IMR-90 (cell line): ENCODE measurements around the gene NR5A2. TPM values are rescaled to one million over a fixed set of nuclear protein-coding genes. Genes with fewer than 3 reads are reported as not detected.

Experiments used
- ATAC-seq: fragments of 200-7000 bp; cut with Tn5 transposase; 2 replicates; pipeline ENCODE4 v1.9.1; 2020; ENCODE audit warnings: low read depth, mild to moderate bottlenecking, moderate library complexity
- BruUV-seq: library from RNA; stranded (reverse); fragments of 400-500 nt; replicated peaks from 2 replicates; lab custom pipeline; 2021; lab: Mats Ljungman, UMichigan
- CTCF ChIA-PET: fragments of 300-600 bp; formaldehyde crosslinking; extraction: SDS; loops from one replicate; lab custom pipeline; 2021; ENCODE audit warnings: antibody characterized with exemption; lab: Yijun Ruan, JAX
- POLR2A ChIA-PET: fragments of 300-600 bp; sonication (Branson Sonifier 250); formaldehyde crosslinking; loops from one replicate; lab custom pipeline; 2022; ENCODE audit warnings: antibody characterized with exemption; ENCODE audit not compliant: unreplicated experiment; lab: Charles Lee
- DNase-seq: peaks from one replicate; pipeline ENCODE4 v3.0.0; 2013
- H2AFZ ChIP-seq: replicated peaks from 2 replicates; pipeline ENCODE3; 2013; ENCODE audit warnings: low read length, mild to moderate bottlenecking; ENCODE audit not compliant: poor library complexity
- H2AK5ac ChIP-seq: 2 replicates; pipeline ENCODE4 v1.6.1; 2013; ENCODE audit warnings: low read depth, low read length, inconsistent platforms
- H2AK9ac ChIP-seq: replicated peaks from 2 replicates; pipeline ENCODE3; 2013; ENCODE audit warnings: mild to moderate bottlenecking, low read depth, low read length, moderate library complexity; ENCODE audit not compliant: poor library complexity
- H2BK120ac ChIP-seq: 2 replicates; pipeline ENCODE4 v1.6.1; 2013; ENCODE audit warnings: low read depth, low read length, inconsistent platforms
- H2BK15ac ChIP-seq: 3 replicates; pipeline ENCODE4 v1.6.1; 2013; ENCODE audit warnings: low read depth, low read length, inconsistent platforms
- H2BK20ac ChIP-seq: 2 replicates; pipeline ENCODE4 v1.6.1; 2013; ENCODE audit warnings: low read depth, mild to moderate bottlenecking, inconsistent platforms, low read length, moderate library complexity
- H2BK5ac ChIP-seq: 2 replicates; pipeline ENCODE4 v1.6.1; 2013; ENCODE audit warnings: mild to moderate bottlenecking, low read depth, low read length, inconsistent platforms; ENCODE audit not compliant: poor library complexity, severe bottlenecking
- H3K14ac ChIP-seq: replicated peaks from 2 replicates; pipeline ENCODE4 v1.6.1; 2013; ENCODE audit warnings: low read depth, low read length, inconsistent platforms
- H3K18ac ChIP-seq: 2 replicates; pipeline ENCODE4 v1.6.1; 2013; ENCODE audit warnings: low read depth, low read length, control low read depth
- H3K23ac ChIP-seq: 2 replicates; pipeline ENCODE4 v1.6.1; 2013; ENCODE audit warnings: low read depth, low read length, inconsistent platforms
- H3K27ac ChIP-seq: 2 replicates; pipeline ENCODE4 v1.5.1; 2013; ENCODE audit warnings: mild to moderate bottlenecking, control low read depth, low read length; ENCODE audit not compliant: insufficient read depth
- H3K27me3 ChIP-seq: 2 replicates; pipeline ENCODE4 v1.6.1; 2013; ENCODE audit warnings: low read length; ENCODE audit not compliant: control insufficient read depth, insufficient read depth
- H3K36me3 ChIP-seq: 2 replicates; pipeline ENCODE4 v1.6.1; 2013; ENCODE audit warnings: low read length, mixed read lengths; ENCODE audit not compliant: control insufficient read depth, insufficient read depth
- H3K4ac ChIP-seq: 2 replicates; pipeline ENCODE4 v1.6.1; 2013; ENCODE audit warnings: low read depth, low read length, inconsistent platforms
- H3K4me1 ChIP-seq: 2 replicates; pipeline ENCODE4 v1.6.1; 2013; ENCODE audit warnings: low read length, mixed read lengths; ENCODE audit not compliant: control insufficient read depth, insufficient read depth
- H3K4me2 ChIP-seq: 2 replicates; pipeline ENCODE4 v1.6.1; 2013; ENCODE audit warnings: low read depth, mild to moderate bottlenecking, control low read depth, low read length, moderate library complexity
- H3K4me3 ChIP-seq: 2 replicates; pipeline ENCODE4 v1.5.1; 2013; ENCODE audit warnings: low read depth, mild to moderate bottlenecking, control low read depth, low read length, moderate library complexity; ENCODE audit not compliant: insufficient read depth
- H3K56ac ChIP-seq: 2 replicates; pipeline ENCODE4 v1.6.1; 2013; ENCODE audit warnings: low read length, inconsistent platforms; ENCODE audit not compliant: insufficient read depth; ENCODE audit errors: extremely low read depth
- H3K79me1 ChIP-seq, 2 experiments: 2 replicates each; pipeline ENCODE4 v1.6.1; 2013; ENCODE audit warnings: low read length in 2 of 2, inconsistent platforms in 1 of 2, low read depth in 1 of 2
- H3K9ac ChIP-seq: 2 replicates; pipeline ENCODE4 v1.6.1; 2013; ENCODE audit warnings: low read depth, low read length, control low read depth
- H3K9me1 ChIP-seq: 2 replicates; pipeline ENCODE4 v1.6.1; 2013; ENCODE audit warnings: low read length, inconsistent platforms; ENCODE audit not compliant: insufficient read depth
- H3K9me3 ChIP-seq: 2 replicates; pipeline ENCODE4 v1.6.1; 2013; ENCODE audit warnings: low read length; ENCODE audit not compliant: control insufficient read depth, insufficient read depth
- H4K20me1 ChIP-seq: 2 replicates; pipeline ENCODE4 v1.6.1; 2013; ENCODE audit warnings: low read length, inconsistent platforms; ENCODE audit not compliant: insufficient read depth
- H4K5ac ChIP-seq: 2 replicates; pipeline ENCODE4 v1.6.1; 2013; ENCODE audit warnings: mild to moderate bottlenecking, low read depth, low read length, control low read depth
- H4K8ac ChIP-seq, 2 experiments: 2 replicates each; pipeline ENCODE4 v1.6.1; 2013; ENCODE audit warnings: low read depth in 2 of 2, low read length in 2 of 2, control low read depth in 1 of 2, inconsistent platforms in 1 of 2
- H4K91ac ChIP-seq: 2 replicates; pipeline ENCODE4 v1.6.1; 2013; ENCODE audit warnings: low read depth, low read length, inconsistent platforms; ENCODE audit not compliant: insufficient read depth
- BHLHE40 ChIP-seq: fragments of 150-350 bp; IDR thresholded peaks from 2 replicates; pipeline ENCODE4 v1.6.1; 2016; ENCODE audit warnings: mild to moderate bottlenecking, low read depth, low read length
- CHD1 ChIP-seq: IDR thresholded peaks from 2 replicates; pipeline ENCODE4 v1.6.1; 2012; ENCODE audit warnings: low read depth, low read length, improper control_type of control experiment
- ELK1 ChIP-seq: fragments of 150-350 bp; IDR thresholded peaks from 2 replicates; pipeline ENCODE4 v1.6.1; 2016; ENCODE audit warnings: low read depth, mild to moderate bottlenecking, low read length, moderate library complexity, borderline replicate concordance
- MAFK ChIP-seq: IDR thresholded peaks from 2 replicates; pipeline ENCODE4 v1.6.1; 2012; ENCODE audit warnings: low read depth, low read length, improper control_type of control experiment
- MAZ ChIP-seq: IDR thresholded peaks from 2 replicates; pipeline ENCODE4 v1.6.1; 2012; ENCODE audit warnings: low read depth, mild to moderate bottlenecking, low read length, improper control_type of control experiment, moderate library complexity, borderline replicate concordance
- MXI1 ChIP-seq: IDR thresholded peaks from 2 replicates; pipeline ENCODE4 v1.6.1; 2012; ENCODE audit warnings: low read depth, mild to moderate bottlenecking, low read length, moderate library complexity, borderline replicate concordance
- NFE2L2 ChIP-seq: fragments of 150-350 bp; IDR thresholded peaks from 2 replicates; pipeline ENCODE4 v1.6.1; 2016; ENCODE audit warnings: low read depth, mild to moderate bottlenecking, low read length
- POLR2A ChIP-seq: IDR thresholded peaks from 2 replicates; pipeline ENCODE4 v1.6.1; 2012; ENCODE audit warnings: mild to moderate bottlenecking, low read depth, low read length
- RAD21 ChIP-seq: IDR thresholded peaks from 2 replicates; pipeline ENCODE4 v1.6.1; 2012; ENCODE audit warnings: low read length, improper control_type of control experiment
- RCOR1 ChIP-seq: IDR thresholded peaks from 2 replicates; pipeline ENCODE4 v1.6.1; 2012; ENCODE audit warnings: mild to moderate bottlenecking, low read length, improper control_type of control experiment; ENCODE audit not compliant: insufficient replicate concordance
- RFX5 ChIP-seq: IDR thresholded peaks from 2 replicates; pipeline ENCODE4 v1.8.0; 2012; ENCODE audit warnings: low read depth, mild to moderate bottlenecking, low read length, moderate library complexity
- WGBS, 2 experiments: methylation state at CpG; one replicate each; pipeline versions ENCODE4 v1.1.5 to v1.1.7; 2013; ENCODE audit warnings: missing lambda C conversion rate in 2 of 2; ENCODE audit not compliant: insufficient read length in 1 of 2; ENCODE audit errors: extremely low coverage in 2 of 2; 5-methylcytosine and 5-hydroxymethylcytosine counted together
- dilution Hi-C: fragments of 300-500 bp; cut with HindIII; formaldehyde crosslinking; loops from one replicate; pipeline ENCODE4 v1.14.3; 2018; ENCODE audit warnings: low sequenced_read_pairs; ENCODE audit not compliant: unreplicated experiment
- in situ Hi-C: fragments of 300-500 bp; cut with MboI; formaldehyde crosslinking; loops from 3 replicates; pipeline ENCODE4 v1.14.3; 2019; ENCODE audit warnings: low sequenced_read_pairs, inconsistent platforms, mixed read lengths
- intact Hi-C: fragments of 100-400 bp; cut with micrococcal nuclease; formaldehyde crosslinking; loops from 2 replicates; pipeline ENCODE4 v1.10.0; 2022
- polyA plus RNA-seq, 3 experiments: library from polyadenylated mRNA; depleted of rRNA; stranded (reverse); fragments of >200 nt; gene quantifications; 2 replicates each; pipeline ENCODE4 v1.2.3, GENCODE V29; 2012; ENCODE audit warnings: low replicate concordance in 1 of 3
- total RNA-seq: library from RNA; depleted of rRNA; stranded (reverse); fragments of >200 nt; gene quantifications from 2 replicates; pipeline ENCODE4 v1.2.3, GENCODE V29; 2012
- TF ChIP-seq, protein P1 (sequence below): fragments of 150-350 bp; IDR thresholded peaks from 2 replicates; pipeline ENCODE4 v1.6.1; 2017; ENCODE audit warnings: mild to moderate bottlenecking, antibody characterized with exemption, low read length, low read depth

Gene NR5A2
- total and polyA plus RNA-seq, 2 of the 4 experiments (the other 2 are of a cell fraction) = 0.03 to 0.18 TPM

DNA sequence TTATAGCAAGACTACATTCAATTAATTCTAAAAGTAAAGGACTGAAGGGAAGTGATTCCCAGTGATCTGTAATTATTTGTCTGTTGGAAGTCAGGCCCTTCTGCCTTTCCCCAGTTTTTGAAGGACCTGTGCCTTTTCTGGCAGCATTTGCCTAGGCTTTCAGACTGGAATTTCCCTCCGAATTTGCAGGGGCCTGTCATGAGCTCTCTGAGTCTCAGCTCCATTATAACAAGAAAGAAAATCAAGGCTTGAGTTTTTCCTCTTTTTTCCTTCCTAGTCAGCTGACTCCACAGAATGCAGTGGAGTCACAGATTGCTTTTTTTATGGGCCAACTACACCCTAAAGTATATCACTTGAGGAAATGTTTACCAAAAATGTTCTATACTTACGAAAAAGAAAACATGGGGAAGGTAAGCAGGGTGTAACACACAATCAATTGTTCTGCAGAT, 1.1 kb downstream of the NR5A2 start:
- H2BK5ac ChIP-seq = no peak overlapping the region
- peak overlapping the region; percentile 63 for H3K4me3 ChIP-seq
- H2AK9ac ChIP-seq = no peak overlapping the region
- H3K36me3 ChIP-seq = no peaks in the 10 kb centered on the region
- H3K18ac ChIP-seq = no peak overlapping the region
- H3K27ac ChIP-seq = no peak overlapping the region
- WGBS, 2 experiments = 0% methylated on average over 1 of the region's 2 CpGs; no CpG with 5 or more reads in 1 of the 2 experiments
- H4K91ac ChIP-seq = no peak overlapping the region
- H3K56ac ChIP-seq = no peak overlapping the region
- peaks cover 1% of the 10 kb centered on the region for H3K9me3 ChIP-seq
- in situ Hi-C loops = no loop called here
- dilution Hi-C loops = no loop called here
- CTCF ChIA-PET = interaction anchor here (0.5 to 0.6 kb wide), 3 partner anchors 10 to 1085 kb away, joined by 3 to 6 read pairs (median 3); no protein-coding TSS in a partner anchor
- peak overlapping the region; percentile 82 for H2AFZ ChIP-seq
- peak overlapping the region; percentile 33; the same call in 1 of the 2 replicates for H4K5ac ChIP-seq
- peak; percentile 32 for ATAC-seq
- no peak overlapping the region for H2AK5ac ChIP-seq
- no peaks in the 10 kb centered on the region for H3K9me1 ChIP-seq
- H3K23ac ChIP-seq = no peak overlapping the region
- H3K4ac ChIP-seq = no peak overlapping the region
- no peaks in the 10 kb centered on the region for H4K20me1 ChIP-seq
- H3K4me2 ChIP-seq = peak overlapping the region; percentile 95
- peak overlapping the region; percentile 18 to 45; a peak in 1 of 4 replicates for H4K8ac ChIP-seq
- no peak for TF ChIP-seq RFX5
- TF ChIP-seq, protein P1, sequence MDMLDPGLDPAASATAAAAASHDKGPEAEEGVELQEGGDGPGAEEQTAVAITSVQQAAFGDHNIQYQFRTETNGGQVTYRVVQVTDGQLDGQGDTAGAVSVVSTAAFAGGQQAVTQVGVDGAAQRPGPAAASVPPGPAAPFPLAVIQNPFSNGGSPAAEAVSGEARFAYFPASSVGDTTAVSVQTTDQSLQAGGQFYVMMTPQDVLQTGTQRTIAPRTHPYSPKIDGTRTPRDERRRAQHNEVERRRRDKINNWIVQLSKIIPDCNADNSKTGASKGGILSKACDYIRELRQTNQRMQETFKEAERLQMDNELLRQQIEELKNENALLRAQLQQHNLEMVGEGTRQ = no peak
- TF ChIP-seq MAFK = no peak
- no peak for TF ChIP-seq ELK1
- TF ChIP-seq MAZ = no peak
- no peak for TF ChIP-seq CHD1
- TF ChIP-seq RCOR1 = no peak
- no peak for TF ChIP-seq BHLHE40
- TF ChIP-seq NFE2L2 = no peak
- no peak for TF ChIP-seq MXI1
- TF ChIP-seq RAD21 = no peak
- TF ChIP-seq POLR2A = no peak
- H3K4me1 ChIP-seq = 0 out of 2 replicates have a peak, but pooled peaks cover 2% of the 10 kb centered on the region
- H3K14ac ChIP-seq = no peak overlapping the region
- H3K79me1 ChIP-seq = no peaks in the 10 kb centered on the region
- peak overlapping the region; percentile 27; the same call in 1 of the 2 replicates for H3K9ac ChIP-seq
- peaks cover 51% of the 10 kb centered on the region for H3K27me3 ChIP-seq
- intact Hi-C loops = no loop called here
- H2BK20ac ChIP-seq = no peak overlapping the region
- H2BK120ac ChIP-seq = no peak overlapping the region
- no peak for DNase-seq
- POLR2A ChIA-PET = interaction anchor here (0.6 to 0.7 kb wide), 2 partner anchors 212 to 255 kb away, joined by 3 to 18 read pairs; no protein-coding TSS in a partner anchor
- no TSS peak for BruUV-seq
- no peak overlapping the region for H2BK15ac ChIP-seq
